ENCODE results near the gene SPTLC3.

DNA sequence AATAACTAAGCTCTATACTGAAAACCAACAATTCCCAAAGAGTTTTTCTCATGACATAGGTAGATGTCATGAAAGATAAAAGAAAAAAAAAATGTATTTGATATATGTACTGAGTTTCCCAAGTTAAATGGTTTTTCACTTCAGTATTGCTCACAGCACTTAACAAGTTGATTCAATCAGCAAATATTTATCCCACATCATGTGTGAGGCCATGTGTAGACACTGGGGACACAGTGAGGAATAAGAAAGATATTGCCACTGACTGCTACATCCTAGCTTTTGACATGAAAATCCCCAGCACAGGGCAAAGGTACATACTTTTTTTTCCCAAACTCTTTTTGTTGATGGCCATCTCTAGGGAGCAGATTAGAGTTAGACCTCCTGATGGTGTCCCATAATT lies 25.3 kb downstream of the SPTLC3 start:
- TF ChIP-seq SMC3 (IDR thresholded peaks at IDR 0.05; ENCODE audit: low read depth, low read length) (no peak), POLR2AphosphoS5 (IDR thresholded peaks at IDR 0.05; ENCODE audit: low read depth, low read length) (no peak), EP300 (IDR thresholded peaks at IDR 0.05; ENCODE audit: borderline replicate concordance in 1 of 2, low read depth in 1 of 2, low read length in 1 of 2) (no peak), SIN3A (IDR thresholded peaks at IDR 0.05; ENCODE audit: borderline replicate concordance, low read depth, low read length) (no peak)
- TF ChIP-seq, protein P1, sequence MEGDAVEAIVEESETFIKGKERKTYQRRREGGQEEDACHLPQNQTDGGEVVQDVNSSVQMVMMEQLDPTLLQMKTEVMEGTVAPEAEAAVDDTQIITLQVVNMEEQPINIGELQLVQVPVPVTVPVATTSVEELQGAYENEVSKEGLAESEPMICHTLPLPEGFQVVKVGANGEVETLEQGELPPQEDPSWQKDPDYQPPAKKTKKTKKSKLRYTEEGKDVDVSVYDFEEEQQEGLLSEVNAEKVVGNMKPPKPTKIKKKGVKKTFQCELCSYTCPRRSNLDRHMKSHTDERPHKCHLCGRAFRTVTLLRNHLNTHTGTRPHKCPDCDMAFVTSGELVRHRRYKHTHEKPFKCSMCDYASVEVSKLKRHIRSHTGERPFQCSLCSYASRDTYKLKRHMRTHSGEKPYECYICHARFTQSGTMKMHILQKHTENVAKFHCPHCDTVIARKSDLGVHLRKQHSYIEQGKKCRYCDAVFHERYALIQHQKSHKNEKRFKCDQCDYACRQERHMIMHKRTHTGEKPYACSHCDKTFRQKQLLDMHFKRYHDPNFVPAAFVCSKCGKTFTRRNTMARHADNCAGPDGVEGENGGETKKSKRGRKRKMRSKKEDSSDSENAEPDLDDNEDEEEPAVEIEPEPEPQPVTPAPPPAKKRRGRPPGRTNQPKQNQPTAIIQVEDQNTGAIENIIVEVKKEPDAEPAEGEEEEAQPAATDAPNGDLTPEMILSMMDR (IDR thresholded peaks at IDR 0.05) = no peak
- TF ChIP-seq, protein P2, sequence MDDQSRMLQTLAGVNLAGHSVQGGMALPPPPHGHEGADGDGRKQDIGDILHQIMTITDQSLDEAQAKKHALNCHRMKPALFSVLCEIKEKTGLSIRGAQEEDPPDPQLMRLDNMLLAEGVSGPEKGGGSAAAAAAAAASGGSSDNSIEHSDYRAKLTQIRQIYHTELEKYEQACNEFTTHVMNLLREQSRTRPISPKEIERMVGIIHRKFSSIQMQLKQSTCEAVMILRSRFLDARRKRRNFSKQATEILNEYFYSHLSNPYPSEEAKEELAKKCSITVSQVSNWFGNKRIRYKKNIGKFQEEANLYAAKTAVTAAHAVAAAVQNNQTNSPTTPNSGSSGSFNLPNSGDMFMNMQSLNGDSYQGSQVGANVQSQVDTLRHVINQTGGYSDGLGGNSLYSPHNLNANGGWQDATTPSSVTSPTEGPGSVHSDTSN (IDR thresholded peaks at IDR 0.05) = no peak
- TF ChIP-seq, protein P3, sequence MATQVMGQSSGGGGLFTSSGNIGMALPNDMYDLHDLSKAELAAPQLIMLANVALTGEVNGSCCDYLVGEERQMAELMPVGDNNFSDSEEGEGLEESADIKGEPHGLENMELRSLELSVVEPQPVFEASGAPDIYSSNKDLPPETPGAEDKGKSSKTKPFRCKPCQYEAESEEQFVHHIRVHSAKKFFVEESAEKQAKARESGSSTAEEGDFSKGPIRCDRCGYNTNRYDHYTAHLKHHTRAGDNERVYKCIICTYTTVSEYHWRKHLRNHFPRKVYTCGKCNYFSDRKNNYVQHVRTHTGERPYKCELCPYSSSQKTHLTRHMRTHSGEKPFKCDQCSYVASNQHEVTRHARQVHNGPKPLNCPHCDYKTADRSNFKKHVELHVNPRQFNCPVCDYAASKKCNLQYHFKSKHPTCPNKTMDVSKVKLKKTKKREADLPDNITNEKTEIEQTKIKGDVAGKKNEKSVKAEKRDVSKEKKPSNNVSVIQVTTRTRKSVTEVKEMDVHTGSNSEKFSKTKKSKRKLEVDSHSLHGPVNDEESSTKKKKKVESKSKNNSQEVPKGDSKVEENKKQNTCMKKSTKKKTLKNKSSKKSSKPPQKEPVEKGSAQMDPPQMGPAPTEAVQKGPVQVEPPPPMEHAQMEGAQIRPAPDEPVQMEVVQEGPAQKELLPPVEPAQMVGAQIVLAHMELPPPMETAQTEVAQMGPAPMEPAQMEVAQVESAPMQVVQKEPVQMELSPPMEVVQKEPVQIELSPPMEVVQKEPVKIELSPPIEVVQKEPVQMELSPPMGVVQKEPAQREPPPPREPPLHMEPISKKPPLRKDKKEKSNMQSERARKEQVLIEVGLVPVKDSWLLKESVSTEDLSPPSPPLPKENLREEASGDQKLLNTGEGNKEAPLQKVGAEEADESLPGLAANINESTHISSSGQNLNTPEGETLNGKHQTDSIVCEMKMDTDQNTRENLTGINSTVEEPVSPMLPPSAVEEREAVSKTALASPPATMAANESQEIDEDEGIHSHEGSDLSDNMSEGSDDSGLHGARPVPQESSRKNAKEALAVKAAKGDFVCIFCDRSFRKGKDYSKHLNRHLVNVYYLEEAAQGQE (IDR thresholded peaks at IDR 0.05; ENCODE audit: low read depth, low read length) = no peak

Data from SK-N-SH (cell line).